Measurements from ENCODE around the gene GIMAP8.

The GIMAP8 gene

DNA sequence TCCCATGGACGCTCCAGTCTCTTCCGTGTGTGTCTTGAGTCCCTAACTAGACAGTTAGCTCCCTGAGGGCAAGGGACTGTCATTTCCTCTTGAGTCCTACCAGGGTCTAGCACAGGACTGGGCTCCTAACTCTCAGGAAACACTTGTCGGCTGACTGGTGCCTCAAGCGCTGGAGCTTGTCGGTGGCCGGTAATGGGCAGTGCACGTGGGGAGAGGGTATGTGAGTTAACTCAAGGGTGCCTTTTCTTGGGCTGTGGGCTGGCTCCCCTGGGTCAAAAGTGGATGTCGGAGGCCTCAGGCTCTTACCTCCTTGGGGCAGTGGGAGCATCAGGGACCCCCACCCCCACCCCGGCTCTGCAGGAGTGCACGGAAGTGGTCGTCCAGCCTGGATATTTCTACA is 38.4 kb upstream of the GIMAP8 start:
- DNase-seq = peak; percentile 5

DNA sequence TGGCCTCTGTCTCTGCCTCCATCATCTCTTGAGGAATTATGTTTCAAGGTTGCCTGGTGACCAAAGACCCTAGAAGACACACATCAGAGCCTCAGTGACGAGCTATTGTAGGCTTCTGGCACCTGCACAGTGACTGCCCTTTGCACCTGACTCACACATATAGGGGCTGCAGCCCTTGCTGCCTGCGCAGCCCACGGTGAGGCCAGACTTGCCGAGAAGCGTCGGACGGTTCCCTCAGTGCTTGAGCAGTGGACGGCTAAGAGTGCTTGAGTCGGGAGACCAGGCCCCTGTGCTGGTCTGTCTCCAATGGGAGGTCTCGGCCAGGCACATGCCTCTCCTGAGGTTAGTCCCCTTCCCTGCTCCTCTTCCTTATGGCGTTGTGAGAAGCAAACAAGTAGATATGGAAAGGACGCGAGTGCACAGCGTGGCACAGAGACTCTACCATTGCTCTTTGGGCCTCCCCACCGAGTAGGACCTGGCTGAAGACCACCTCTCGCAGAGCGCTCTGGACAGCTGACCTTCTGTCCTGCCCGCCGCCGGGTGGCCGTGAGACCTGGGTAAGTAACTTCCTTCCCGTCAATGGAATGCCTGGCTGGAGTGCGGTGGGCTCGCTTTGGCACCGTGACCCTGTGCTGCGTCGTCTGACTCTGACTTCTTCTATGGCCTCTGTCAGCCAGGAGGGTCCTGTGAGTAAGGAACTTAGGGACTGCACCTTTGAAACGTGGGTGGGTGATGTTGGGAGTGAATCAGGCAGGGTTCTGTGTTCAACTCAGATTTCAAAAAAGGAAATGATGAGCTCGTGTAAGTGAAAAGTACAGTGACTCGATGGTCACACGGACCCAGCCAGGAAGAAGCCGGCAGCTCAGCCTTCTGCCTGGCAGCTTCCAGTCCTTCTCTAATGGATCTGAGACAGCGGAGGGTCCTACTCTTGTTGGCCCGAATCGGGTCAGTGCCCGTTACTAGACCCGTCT is 37.6 kb upstream of the GIMAP8 start:
- DNase-seq = peak; percentile 9

DNA sequence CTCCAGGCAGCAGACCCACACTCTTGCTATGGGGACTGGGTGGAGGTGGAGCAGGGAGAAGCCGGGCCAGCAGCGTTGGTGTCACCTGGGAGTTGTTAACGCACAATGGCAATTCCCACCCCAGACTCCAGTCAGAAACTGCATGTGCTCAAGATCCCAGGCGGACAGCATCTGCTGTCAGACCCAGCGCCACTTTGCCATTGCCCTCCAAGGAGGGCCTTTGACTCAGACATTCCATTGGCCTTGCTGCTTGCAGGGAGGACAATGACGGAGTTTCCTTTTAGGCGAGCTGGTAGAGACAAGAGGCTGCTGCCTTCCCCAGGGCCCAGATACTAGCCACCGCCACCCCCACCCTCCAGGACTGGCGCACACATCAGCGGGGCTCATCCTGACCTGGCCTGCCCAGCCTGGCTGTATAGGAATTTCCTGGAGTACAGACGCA is 36.8 kb upstream of the GIMAP8 start:
- peak; percentile 12 for DNase-seq

GRCh38 chr7:150415161-150416153 is 35.0 kb upstream of the GIMAP8 start:
- DNase-seq = peak; percentile 7

GRCh38 chr7:150417239-150417638 is 33.2 kb upstream of the GIMAP8 start:
- DNase-seq = peak; percentile 8

DNA sequence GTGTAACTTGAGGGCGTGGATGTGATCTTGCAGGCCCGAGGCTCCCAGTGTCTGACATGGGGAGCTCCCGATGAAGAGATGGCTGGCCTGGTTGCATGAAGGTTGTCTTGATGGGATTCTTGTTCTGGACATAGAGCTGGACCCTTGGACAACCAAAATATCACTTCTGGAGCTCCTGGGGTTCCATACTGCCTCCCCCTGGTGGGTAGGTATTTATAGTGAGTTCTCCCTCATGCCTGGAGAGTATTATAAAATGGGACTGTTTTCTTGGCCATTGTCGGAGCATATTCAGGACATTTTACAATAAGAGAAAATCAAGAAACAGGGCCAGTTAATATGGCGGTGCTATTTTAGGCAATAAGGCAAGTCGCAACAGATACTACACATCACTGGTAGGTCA is 32.6 kb upstream of the GIMAP8 start:
- no peak for DNase-seq

- DNase-seq = no peak
Observed at GRCh38 chr7:150420242-150420641, 30.2 kb upstream of the GIMAP8 start.

GRCh38 chr7:150420987-150421674 is 29.3 kb upstream of the GIMAP8 start:
- DNase-seq = peak; percentile 85

DNA sequence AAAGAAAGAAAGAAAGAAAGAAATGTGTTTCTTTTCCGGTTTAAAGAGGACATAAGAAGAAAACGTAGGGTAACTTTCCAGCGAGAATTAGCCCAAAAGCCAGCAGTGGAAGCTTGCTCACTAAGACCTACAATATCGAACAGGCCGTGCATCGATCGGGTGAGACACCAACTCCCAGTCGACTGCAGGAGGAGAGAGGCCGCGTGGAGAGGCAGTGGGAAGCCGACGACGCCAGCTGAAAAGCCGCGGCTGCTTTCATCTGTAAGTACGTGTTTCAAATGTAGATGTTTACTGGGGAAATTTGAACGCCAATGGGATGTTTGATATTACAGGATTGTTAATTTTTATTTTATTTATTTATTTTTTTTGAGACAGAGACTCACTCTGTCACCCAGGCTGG is 28.6 kb upstream of the GIMAP8 start:
- DNase-seq = no peak

DNA sequence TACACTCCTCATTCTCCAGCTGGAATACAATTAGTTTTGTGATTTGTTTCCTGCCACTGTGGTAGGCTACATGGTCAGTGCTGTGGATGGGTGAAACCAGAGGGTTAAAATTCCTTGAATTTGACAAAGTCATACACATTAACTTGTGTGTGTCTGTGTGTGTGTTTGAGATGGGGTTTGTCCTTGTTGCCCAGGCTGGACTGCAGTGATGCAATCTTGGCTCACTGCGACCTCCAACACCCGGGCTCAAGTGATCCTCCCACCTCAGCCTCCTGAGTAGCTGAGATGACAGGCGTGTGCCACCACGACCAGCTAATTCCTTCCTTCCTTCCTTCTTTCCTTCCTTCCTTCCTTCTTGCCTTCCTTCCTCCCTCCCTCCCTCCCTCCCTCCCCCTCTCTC is 24.8 kb upstream of the GIMAP8 start:
- DNase-seq = no peak

DNA sequence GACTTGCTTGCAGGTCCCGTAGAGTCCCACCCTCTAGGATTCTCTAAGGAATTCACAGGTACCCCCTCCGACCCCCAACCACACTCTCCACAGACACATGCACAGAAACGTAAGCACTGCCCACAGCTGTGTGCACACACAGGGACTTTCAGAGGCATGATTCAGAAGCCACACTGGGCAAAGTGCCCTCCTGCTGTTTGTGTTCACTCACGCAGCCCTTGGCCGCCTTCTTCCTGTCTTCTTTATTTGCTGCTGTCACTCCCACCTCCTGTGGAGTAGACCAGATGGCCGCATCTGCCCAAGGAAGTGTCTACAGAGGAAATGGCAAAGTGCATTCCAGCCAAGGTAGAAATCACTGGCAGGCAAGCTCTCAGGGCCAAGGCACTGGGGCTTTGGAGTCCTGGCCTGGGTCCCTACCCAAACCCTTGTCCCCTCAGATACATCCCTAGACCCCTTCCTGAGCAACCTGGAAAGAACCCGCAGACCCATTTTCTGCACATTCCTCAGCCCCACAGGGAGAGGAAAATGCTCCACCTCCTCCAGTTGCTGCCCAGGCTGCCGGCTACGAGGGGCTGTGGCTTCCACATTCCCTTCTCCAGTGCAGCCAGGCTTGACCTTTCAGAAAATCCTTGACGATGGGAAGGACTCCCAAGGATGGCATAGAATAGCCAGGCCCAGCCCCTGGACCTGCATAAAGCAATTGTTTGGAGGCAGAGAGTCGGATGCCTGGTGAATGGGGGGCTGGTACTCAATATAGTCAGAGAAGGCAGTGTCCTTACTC is 21.6 kb upstream of the GIMAP8 start:
- peak; percentile 54 for DNase-seq

DNA sequence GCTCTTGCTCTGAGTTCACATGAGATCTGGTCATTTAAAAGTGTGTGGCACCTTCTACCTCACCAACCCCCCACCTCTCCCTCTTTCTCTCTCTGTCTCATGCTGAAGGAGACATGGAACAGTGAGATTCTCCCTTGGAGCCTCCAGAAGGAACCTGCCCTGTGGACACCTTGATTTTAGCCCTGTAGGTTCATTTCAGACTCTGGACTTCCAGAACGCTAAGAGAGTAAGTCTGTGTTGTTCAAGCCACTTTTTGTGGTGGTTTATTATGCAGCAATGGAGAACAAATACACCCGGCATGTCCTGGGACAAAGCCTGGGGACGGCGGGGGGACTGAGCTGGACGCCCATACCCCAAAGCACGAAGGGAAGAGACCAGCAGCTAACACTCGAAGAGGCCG is 20.7 kb upstream of the GIMAP8 start:
- DNase-seq = no peak

- DNase-seq = no peak
Observed at GRCh38 chr7:150430465-150431085, 19.9 kb upstream of the GIMAP8 start.

- DNase-seq = no peak
Observed at GRCh38 chr7:150431839-150432658, 18.4 kb upstream of the GIMAP8 start.

GRCh38 chr7:150432915-150433892 is 17.2 kb upstream of the GIMAP8 start:
- no peak for DNase-seq

- DNase-seq = no peak
Observed at GRCh38 chr7:150434240-150434639, 16.2 kb upstream of the GIMAP8 start.

DNA sequence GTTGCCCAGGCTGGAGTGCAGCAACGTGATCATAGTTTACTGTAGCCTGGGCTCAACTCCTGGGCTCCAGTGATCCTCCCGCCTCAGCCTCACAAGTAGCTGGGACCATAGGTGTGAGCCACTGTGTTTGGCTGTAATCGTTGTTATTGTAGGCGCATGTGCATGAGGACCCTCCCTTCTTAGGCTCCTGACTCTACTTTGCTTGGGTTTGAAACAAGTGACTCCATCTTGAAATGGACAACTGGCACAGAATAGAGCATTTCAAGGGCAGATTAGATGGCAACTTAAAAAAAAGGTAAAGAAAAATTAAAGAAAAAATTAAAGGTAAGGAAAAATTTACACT is 15.4 kb upstream of the GIMAP8 start:
- DNase-seq = no peak

DNA sequence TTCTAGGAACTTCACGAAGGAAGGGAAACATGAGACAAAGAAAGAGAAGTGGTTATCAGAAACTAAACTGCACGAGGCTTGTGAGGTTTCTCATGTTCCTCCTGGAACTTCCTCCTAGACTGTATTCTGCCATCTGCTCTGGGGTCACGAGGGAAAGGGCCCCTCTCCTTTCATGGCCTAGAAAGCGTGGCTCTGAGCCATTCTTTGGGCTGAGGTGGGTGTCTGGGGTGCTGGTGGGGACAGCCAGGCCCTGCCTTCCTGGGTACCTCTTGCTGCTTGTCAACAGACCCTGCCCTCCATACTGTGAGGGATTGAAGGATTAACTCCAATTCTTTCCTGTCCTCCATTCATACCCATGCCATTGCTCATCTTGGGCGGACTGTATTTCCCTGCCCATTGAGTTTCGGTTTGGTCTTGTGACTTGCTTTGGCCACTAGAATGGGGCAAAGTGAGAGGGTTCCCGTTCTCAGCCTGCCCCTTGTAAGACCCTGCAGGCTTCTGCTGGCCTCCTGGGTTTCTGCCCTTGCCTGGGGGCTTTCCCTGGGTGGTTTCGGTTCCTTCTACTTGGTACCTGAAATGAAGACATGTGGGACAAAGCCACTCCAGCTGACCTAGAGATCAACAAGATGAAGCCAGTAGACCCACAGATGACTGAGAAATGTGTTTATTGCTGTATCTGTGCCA is 14.9 kb upstream of the GIMAP8 start:
- DNase-seq = no peak

GRCh38 chr7:150439967-150440366 is 10.5 kb upstream of the GIMAP8 start:
- no peak for DNase-seq
